Measurements from ENCODE around the gene TMEM92. TPM values are rescaled to one million over a fixed set of nuclear protein-coding genes. Genes with fewer than 3 reads are reported as not detected.
"Not testable (repeated sequence)": the region's sequence is repeated elsewhere in the genome, so short reads cannot be mapped to it uniquely, and the experiment has no call there.

TMEM92 gene
- total RNA-seq, 1 donor from 2014 or later, result 3.5 TPM

DNA sequence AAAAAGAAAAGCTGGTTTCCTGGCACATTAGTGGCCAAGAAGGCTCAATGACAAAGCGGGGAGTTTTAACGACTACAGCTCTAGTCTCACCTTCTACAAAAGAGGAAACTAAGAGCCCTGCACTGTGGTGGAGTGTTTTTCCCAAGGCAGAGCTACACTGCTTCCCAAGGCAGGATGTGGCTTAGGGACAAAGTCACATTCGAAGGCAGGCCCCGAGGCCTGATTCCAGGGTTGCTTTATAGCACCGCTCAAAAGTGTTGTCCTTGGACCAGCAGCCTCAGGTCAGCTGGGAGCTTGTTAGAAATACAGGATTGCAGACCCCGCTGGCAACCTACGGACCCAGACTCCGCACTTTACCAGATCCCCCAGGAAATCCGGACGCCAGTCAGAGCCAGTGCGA lies 23.8 kb downstream of the TMEM92 start:
- Mint-ChIP-seq H3K9me3 (no peaks in the 10 kb centered on the region), H3K27ac (ENCODE audit: unreplicated experiment) (no peak overlapping the region), H3K4me1 (no peaks in the 10 kb centered on the region), H3K36me3 (ENCODE audit: low read depth) (no peaks in the 10 kb centered on the region), H3K27me3 (ENCODE audit: low read depth) (peaks cover 2% of the 10 kb centered on the region), H3K4me3 (no peak overlapping the region)
- TF ChIP-seq, protein P1, sequence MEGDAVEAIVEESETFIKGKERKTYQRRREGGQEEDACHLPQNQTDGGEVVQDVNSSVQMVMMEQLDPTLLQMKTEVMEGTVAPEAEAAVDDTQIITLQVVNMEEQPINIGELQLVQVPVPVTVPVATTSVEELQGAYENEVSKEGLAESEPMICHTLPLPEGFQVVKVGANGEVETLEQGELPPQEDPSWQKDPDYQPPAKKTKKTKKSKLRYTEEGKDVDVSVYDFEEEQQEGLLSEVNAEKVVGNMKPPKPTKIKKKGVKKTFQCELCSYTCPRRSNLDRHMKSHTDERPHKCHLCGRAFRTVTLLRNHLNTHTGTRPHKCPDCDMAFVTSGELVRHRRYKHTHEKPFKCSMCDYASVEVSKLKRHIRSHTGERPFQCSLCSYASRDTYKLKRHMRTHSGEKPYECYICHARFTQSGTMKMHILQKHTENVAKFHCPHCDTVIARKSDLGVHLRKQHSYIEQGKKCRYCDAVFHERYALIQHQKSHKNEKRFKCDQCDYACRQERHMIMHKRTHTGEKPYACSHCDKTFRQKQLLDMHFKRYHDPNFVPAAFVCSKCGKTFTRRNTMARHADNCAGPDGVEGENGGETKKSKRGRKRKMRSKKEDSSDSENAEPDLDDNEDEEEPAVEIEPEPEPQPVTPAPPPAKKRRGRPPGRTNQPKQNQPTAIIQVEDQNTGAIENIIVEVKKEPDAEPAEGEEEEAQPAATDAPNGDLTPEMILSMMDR (conservative IDR thresholded peaks at IDR 0.05), result no peak
- no peak for DNase-seq (ENCODE audit: low read depth, low spot score)

DNA sequence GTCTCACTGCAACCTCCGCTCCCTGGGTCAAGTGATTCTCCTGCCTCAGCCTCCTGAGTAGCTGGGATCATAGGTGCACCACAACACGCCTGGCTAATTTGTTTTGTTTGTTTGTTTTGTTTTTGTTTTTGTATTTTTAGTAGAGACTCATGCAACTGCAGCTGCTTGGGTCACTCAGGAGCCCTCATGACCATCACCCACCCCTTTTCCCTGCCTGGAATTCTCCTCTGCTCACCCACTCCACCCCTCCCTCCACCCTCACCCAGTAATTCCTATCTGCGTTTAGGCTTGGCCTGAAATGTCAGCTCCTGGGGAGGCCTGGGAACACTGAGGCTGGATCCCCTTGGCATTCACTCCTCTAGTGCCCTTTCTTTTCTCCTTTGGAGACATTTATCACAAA lies 25.5 kb downstream of the TMEM92 start:
- Mint-ChIP-seq H3K27ac (ENCODE audit: unreplicated experiment) (no peak overlapping the region), H3K9me3 (no peaks in the 10 kb centered on the region), H3K4me1 (peaks cover 2% of the 10 kb centered on the region), H3K27me3 (ENCODE audit: low read depth) (peaks cover 2% of the 10 kb centered on the region), H3K4me3 (no peak overlapping the region), H3K36me3 (ENCODE audit: low read depth) (no peaks in the 10 kb centered on the region)
- no peak for DNase-seq (ENCODE audit: low read depth, low spot score)
- TF ChIP-seq, protein P1 (conservative IDR thresholded peaks at IDR 0.05), result no peak

DNA sequence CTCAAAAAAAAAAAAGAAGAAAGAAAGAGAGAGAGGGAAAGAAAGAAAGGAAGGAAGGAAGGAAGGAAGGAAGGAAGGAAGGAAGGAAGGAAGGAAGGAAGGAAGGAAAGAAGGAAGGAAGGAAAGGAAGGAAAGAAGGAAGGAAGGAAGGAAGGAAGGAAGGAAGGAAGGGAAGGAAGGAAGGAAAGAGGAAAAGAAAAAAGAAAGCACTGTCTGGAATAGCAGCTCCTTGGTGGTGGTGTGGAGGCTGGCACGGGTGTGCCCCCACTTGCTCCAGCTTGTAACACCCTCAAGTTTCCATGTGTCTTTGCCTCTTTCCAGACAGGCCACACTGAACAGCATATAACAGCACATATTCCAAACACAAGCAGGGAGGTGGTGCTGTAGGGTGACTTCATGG lies 26.6 kb downstream of the TMEM92 start:
- not testable (repeated sequence) for H3K36me3 Mint-ChIP-seq (ENCODE audit: low read depth); H3K27ac Mint-ChIP-seq (ENCODE audit: unreplicated experiment); H3K9me3 Mint-ChIP-seq; H3K4me3 Mint-ChIP-seq; DNase-seq (ENCODE audit: low read depth, low spot score); H3K27me3 Mint-ChIP-seq (ENCODE audit: low read depth); H3K4me1 Mint-ChIP-seq

DNA sequence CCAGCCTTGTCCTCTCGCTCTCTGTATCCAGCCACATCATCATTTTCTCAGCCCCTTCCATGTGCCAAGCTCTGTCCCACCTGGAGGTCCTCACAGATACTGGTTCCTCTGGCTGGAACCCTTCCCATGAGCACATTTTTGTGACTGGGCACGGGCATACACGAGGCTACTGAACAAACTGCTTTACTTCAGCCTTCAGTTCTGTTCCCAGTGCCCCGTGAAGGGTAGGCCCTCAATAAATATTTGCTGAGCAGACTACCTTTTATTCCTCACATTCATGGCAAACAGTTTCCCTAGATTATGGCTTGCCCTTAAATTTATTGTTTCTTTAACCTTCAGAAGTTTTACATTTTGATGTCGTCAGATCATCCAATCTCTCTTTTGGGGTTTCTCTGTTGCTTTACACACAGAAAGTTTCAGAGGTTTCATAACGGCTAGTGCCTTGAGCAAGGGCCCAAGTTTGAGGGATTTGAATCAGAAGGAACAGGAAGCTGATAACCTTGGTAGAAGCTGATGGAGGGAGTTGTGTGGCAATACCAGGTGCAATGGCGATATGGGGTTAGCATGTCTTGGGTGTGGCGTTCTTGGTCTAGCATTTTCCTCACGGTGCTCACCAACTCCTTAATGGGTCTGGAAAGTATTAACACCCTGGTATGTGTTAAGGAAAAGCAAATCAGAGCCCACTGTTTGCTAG lies 27.8 kb downstream of the TMEM92 start:
- Mint-ChIP-seq H3K4me3 (no peak overlapping the region), H3K27ac (ENCODE audit: unreplicated experiment) (no peak overlapping the region), H3K4me1 (peaks cover 8% of the 10 kb centered on the region), H3K9me3 (no peaks in the 10 kb centered on the region), H3K27me3 (ENCODE audit: low read depth) (peaks cover 2% of the 10 kb centered on the region), H3K36me3 (ENCODE audit: low read depth) (no peaks in the 10 kb centered on the region)
- TF ChIP-seq, protein P1 (conservative IDR thresholded peaks at IDR 0.05), result no peak
- DNase-seq (ENCODE audit: low read depth, low spot score), result no peak

DNA sequence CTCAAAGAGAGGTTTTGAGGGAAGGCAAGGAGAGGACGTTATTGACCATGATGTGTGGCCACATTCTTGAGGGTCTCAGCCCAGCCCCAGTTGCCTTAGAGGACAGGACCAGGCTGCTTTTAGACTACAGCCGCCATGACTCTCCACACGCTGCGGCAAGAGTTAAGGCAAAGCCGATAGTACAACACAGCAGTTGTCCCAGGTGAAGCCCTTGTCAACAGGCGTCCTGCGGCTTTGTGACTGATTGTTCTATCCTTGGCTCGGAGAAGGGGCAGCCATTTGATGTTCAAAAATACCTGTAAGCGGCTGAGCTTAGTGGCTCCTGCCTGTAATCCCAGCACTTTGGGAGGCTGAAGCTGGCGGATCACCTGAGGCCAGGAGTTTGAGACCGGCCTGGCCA lies 28.8 kb downstream of the TMEM92 start:
- Mint-ChIP-seq H3K27me3 (ENCODE audit: low read depth) (peaks cover 2% of the 10 kb centered on the region), H3K4me1 (peaks cover 8% of the 10 kb centered on the region), H3K4me3 (no peak overlapping the region), H3K9me3 (no peaks in the 10 kb centered on the region), H3K36me3 (ENCODE audit: low read depth) (no peaks in the 10 kb centered on the region), H3K27ac (ENCODE audit: unreplicated experiment) (no peak overlapping the region)
- no peak for DNase-seq (ENCODE audit: low read depth, low spot score)
- TF ChIP-seq, protein P1 (conservative IDR thresholded peaks at IDR 0.05), result no peak

DNA sequence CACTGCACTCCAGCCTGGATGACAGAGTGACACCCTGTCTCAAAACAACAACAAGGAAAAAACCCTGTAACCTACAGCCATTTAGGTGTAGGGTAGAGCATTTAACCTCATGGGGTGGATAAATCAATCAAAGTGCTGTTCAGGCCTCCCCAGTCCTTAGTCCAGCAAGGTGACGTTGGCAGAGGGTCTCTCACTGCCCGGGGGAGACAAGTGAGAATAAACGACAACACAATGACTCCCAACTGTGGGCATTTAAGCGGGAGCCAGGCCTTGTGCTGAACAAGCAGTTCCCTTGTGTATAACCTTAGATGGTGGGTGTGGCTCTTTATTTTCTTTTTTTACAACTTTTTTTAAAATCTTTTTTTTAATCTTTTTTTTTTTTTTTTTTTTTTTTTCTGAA lies 29.3 kb downstream of the TMEM92 start:
- no peak for DNase-seq (ENCODE audit: low read depth, low spot score)
- no peak overlapping the region for H3K4me3 Mint-ChIP-seq
- H3K27ac Mint-ChIP-seq (ENCODE audit: unreplicated experiment), result no peak overlapping the region
- no peaks in the 10 kb centered on the region for H3K36me3 Mint-ChIP-seq (ENCODE audit: low read depth)
- TF ChIP-seq, protein P1 (conservative IDR thresholded peaks at IDR 0.05), result no peak
- H3K27me3 Mint-ChIP-seq (ENCODE audit: low read depth), result peaks cover 2% of the 10 kb centered on the region
- no peaks in the 10 kb centered on the region for H3K9me3 Mint-ChIP-seq
- peaks cover 8% of the 10 kb centered on the region for H3K4me1 Mint-ChIP-seq
